CD8-positive, alpha-beta memory T cell (primary cell): ENCODE results near the gene EIF1. TPM values are rescaled to one million over a fixed set of nuclear protein-coding genes. Genes with fewer than 3 reads are reported as not detected.
A peak's percentile ranks its signal among the peaks of the same experiment; 100 is the strongest.
"Not testable (repeated sequence)": the region's sequence is repeated elsewhere in the genome, so short reads cannot be mapped to it uniquely, and the experiment has no call there.

ENCODE experiments used
- CTCF ChIA-PET: fragments of 350-600 bp; sonication (Branson Sonifier 250); formaldehyde crosslinking; loops from one replicate; lab custom pipeline; 2021; ENCODE audit warnings: antibody characterized with exemption; lab: Charles Lee
- POLR2A ChIA-PET: fragments of 350-600 bp; sonication (Branson Sonifier 250); formaldehyde crosslinking; loops from one replicate; lab custom pipeline; 2021; ENCODE audit warnings: antibody characterized with exemption; lab: Charles Lee
- DNase-seq, 5 donors: peaks; one replicate each; pipeline versions ENCODE4 v3.0.0 to v3.0.0-alpha.2; 2020 to 2022; ENCODE audit warnings: mixed read lengths in 1 of 5
- H3K27ac ChIP-seq: one replicate; pipeline ENCODE4 v1.7.0; 2013; ENCODE audit warnings: low read depth, mild to moderate bottlenecking, low read length, moderate library complexity
- H3K27me3 ChIP-seq: 2 replicates; pipeline ENCODE4 v1.7.0; 2013; ENCODE audit warnings: low read length, mild to moderate bottlenecking; ENCODE audit not compliant: insufficient read depth, poor library complexity, severe bottlenecking
- H3K36me3 ChIP-seq: 2 replicates; pipeline ENCODE4 v1.7.0; 2013; ENCODE audit warnings: mild to moderate bottlenecking, low read length, moderate library complexity; ENCODE audit not compliant: insufficient read depth
- H3K4me1 ChIP-seq: 2 replicates; pipeline ENCODE4 v1.7.0; 2013; ENCODE audit warnings: mild to moderate bottlenecking, low read length, moderate library complexity; ENCODE audit not compliant: insufficient read depth
- H3K4me3 ChIP-seq: 2 replicates; pipeline ENCODE4 v1.7.0; 2013; ENCODE audit warnings: mild to moderate bottlenecking, low read length
- H3K9me3 ChIP-seq: 2 replicates; pipeline ENCODE4 v1.7.0; 2013; ENCODE audit warnings: mild to moderate bottlenecking, low read length
- H3K27ac Mint-ChIP-seq, 8 donors: one replicate each; pipeline ENCODE4 v1.8.0; 2020 to 2021; ENCODE audit warnings: mixed read lengths in 8 of 8, mild to moderate bottlenecking in 6 of 8, inconsistent platforms in 3 of 8, moderate library complexity in 3 of 8
- H3K27me3 Mint-ChIP-seq, 2 donors: one replicate each; pipeline ENCODE4 v1.8.0; 2020 to 2021; ENCODE audit warnings: mixed read lengths in 2 of 2, mild to moderate bottlenecking in 1 of 2, moderate library complexity in 1 of 2
- H3K36me3 Mint-ChIP-seq, 3 donors: one replicate each; pipeline ENCODE4 v1.8.0; 2020 to 2021; ENCODE audit warnings: mixed read lengths in 3 of 3, inconsistent platforms in 1 of 3, mild to moderate bottlenecking in 1 of 3
- H3K4me1 Mint-ChIP-seq, 3 donors: one replicate each; pipeline ENCODE4 v1.8.0; 2020 to 2021; ENCODE audit warnings: mixed read lengths in 3 of 3, inconsistent platforms in 1 of 3, mild to moderate bottlenecking in 1 of 3
- H3K4me3 Mint-ChIP-seq, 7 donors: one replicate each; pipeline ENCODE4 v1.8.0; 2020 to 2021; ENCODE audit warnings: mixed read lengths in 7 of 7, mild to moderate bottlenecking in 6 of 7, moderate library complexity in 4 of 7, inconsistent platforms in 2 of 7
- H3K9me3 Mint-ChIP-seq, 5 donors: one replicate each; pipeline ENCODE4 v1.8.0; 2020 to 2022; ENCODE audit warnings: mixed read lengths in 5 of 5, mild to moderate bottlenecking in 3 of 5, moderate library complexity in 2 of 5, inconsistent platforms in 1 of 5
- polyA plus RNA-seq: library from polyadenylated mRNA; unstranded; fragments of 300-500 nt; fragmentation: Illumina TruSeq; gene quantifications from one replicate; pipeline ENCODE4 v1.2.3, GENCODE V29; 2021
- total RNA-seq, 2 experiments: library from RNA; stranded (reverse); gene quantifications; one replicate each; pipeline ENCODE4 v1.2.3, GENCODE V29; 2021

EIF1 gene
- total and polyA plus RNA-seq, 3 experiments from 2014 or later: 1,446 to 1,526 (median 1,504) TPM

DNA sequence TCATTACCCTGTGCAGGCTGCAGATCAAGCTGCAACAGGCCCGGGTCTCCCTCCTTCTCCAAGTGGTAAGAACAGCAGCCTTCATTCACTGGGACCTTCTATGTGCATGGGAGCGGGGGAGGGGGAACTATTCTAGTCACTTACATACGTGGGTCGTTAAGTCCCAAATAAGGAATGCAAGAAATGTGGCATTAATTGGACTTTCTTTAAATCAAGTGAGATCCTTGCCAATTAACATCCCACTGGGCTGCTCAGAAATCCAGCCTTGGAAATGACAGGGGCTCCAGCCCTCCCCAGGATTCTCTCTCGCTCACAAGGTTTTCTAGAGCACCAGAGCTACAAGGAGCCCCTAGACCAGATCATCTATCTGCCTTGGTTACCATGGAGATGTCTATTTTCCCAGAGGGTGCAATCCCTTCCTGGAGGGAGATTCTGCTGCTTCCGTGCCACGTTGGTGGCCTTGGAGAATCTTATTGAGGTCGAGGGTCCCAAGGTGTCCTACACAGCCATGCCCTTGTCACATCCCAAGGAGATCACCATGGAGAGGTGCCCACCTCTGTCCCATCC lies 5.2 kb upstream of the EIF1 start:
- Histone ChIP-seq H3K27me3 (no peaks in the 10 kb centered on the region), H3K36me3 (no peaks in the 10 kb centered on the region), H3K9me3 (no peaks in the 10 kb centered on the region), H3K4me1 (peaks cover 19% of the 10 kb centered on the region), H3K27ac (no peak overlapping the region), H3K4me3 (no peak overlapping the region)
- Mint-ChIP-seq H3K4me3 (no peak overlapping the region), H3K36me3 (peaks cover 0 to 2% (median 0%) of the 10 kb centered on the region in 3 donors), H3K27ac (no peak overlapping the region), H3K4me1 (peaks cover 19 to 27% (median 22%) of the 10 kb centered on the region in 3 donors), H3K9me3 (no peaks in the 10 kb centered on the region), H3K27me3 (peaks cover 0 to 2% of the 10 kb centered on the region in 2 donors)
- DNase-seq: no peak
- CTCF ChIA-PET: interaction anchor here (1.5 to 6.3 kb wide), 2 partner anchors 12 to 21 kb away, joined by 10 to 35 read pairs; no protein-coding TSS in a partner anchor
- POLR2A ChIA-PET: interaction anchor here (1.0 kb wide), 1 partner anchor 9 kb away, joined by 3 read pairs; no protein-coding TSS in a partner anchor

DNA sequence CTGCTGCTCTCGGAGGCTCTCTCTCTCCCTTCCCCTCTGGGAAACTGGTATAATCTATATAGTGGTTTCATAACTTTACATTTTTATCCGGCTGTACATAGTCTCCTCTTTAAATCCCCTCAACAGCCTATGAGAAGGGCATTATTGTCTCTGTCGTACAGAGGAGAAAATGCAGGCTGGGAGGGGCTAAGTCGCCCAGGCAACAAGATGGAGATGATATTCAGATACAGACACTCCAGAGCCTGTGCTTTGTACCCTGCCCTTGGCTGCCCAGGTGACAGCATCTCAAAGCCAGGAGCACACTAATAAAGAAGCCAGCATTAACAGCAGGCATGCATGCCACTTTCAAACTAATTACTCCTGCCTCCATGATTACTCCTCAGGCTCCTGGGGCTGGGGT lies 4.7 kb upstream of the EIF1 start:
- Mint-ChIP-seq H3K4me1 (peaks cover 14 to 26% (median 17%) of the 10 kb centered on the region in 3 donors), H3K27ac (no peak overlapping the region), H3K27me3 (peaks cover 0 to 6% of the 10 kb centered on the region in 2 donors), H3K4me3 (no peak overlapping the region), H3K36me3 (peaks cover 0 to 7% (median 0%) of the 10 kb centered on the region in 3 donors), H3K9me3 (no peaks in the 10 kb centered on the region)
- ChIA-PET POLR2A (no interaction called here), CTCF (interaction anchor here (8.7 kb wide), 1 partner anchor 19 kb away, joined by 129 read pairs; no protein-coding TSS in a partner anchor)
- no peak overlapping the region for H3K27ac ChIP-seq
- H3K9me3 ChIP-seq: no peaks in the 10 kb centered on the region
- no peak overlapping the region for H3K4me3 ChIP-seq
- no peaks in the 10 kb centered on the region for H3K36me3 ChIP-seq
- no peaks in the 10 kb centered on the region for H3K27me3 ChIP-seq
- peaks cover 17% of the 10 kb centered on the region for H3K4me1 ChIP-seq
- DNase-seq: no peak

DNA sequence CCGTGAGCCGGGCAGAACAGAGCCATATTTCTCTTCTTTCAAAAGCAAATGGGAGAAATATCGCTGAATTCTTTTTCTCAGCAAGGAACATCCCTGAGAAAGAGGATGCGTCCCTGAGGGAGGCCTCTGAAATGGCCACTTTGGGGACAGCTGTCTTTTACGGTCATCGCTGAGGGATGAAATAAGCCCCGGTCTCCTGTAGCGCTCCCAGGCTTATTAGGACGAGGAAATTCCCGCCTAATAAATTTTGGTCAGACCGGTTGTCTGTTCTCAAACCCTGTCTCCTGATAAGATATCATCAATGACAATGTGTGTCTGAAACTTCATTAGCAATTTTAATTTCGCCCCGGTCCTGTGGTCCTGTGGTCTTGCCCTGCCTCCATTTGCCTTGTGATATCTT lies 2.9 kb upstream of the EIF1 start:
- Histone ChIP-seq H3K4me1 (peaks cover 23% of the 10 kb centered on the region), H3K36me3 (peaks cover 14% of the 10 kb centered on the region)
- CTCF ChIA-PET: interaction anchor here (2.0 to 8.7 kb wide), 2 partner anchors 10 to 21 kb away, joined by 7 to 129 read pairs; no protein-coding TSS in a partner anchor
- POLR2A ChIA-PET, H3K27ac ChIP-seq, H3K9me3 Mint-ChIP-seq, H3K4me3 Mint-ChIP-seq, DNase-seq, H3K4me3 ChIP-seq, H3K9me3 ChIP-seq, H3K27ac Mint-ChIP-seq, H3K27me3 ChIP-seq: not testable (repeated sequence)
- H3K36me3 Mint-ChIP-seq: peaks cover 5 to 24% (median 10%) of the 10 kb centered on the region in 3 donors
- H3K27me3 Mint-ChIP-seq: peaks cover 0 to 17% of the 10 kb centered on the region in 2 donors
- peaks cover 17 to 29% (median 19%) of the 10 kb centered on the region in 3 donors for H3K4me1 Mint-ChIP-seq

DNA sequence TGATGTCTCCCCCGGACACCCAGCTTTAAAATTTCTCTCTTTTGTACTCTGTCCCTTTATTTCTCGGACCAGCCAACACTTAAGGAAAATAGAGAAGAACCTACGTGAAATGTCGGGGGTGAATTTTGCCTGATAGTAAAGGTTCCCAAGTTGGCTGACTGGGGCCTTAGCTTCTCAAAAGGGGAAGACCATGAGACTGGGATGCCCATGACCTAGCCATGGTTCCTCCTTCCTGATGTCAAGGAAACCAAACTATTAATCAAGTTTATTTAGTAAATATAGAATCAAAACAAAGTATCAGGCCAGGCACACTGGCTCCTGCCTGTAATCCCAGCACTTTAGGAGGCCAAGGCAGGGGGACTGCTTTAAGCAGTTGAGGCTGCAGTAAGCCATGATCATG lies 2.4 kb upstream of the EIF1 start:
- no peak overlapping the region for H3K27ac ChIP-seq
- Mint-ChIP-seq H3K9me3 (no peaks in the 10 kb centered on the region), H3K4me3 (no peak overlapping the region), H3K27me3 (peaks cover 0 to 17% of the 10 kb centered on the region in 2 donors), H3K4me1 (peaks cover 22 to 34% (median 24%) of the 10 kb centered on the region in 3 donors), H3K36me3 (peaks cover 5 to 29% (median 12%) of the 10 kb centered on the region in 3 donors), H3K27ac (peak overlapping the region in 2 of 8 donors; percentile 9 to 72)
- H3K4me1 ChIP-seq: peaks cover 28% of the 10 kb centered on the region
- ChIA-PET CTCF (interaction anchor here (2.0 to 8.7 kb wide), 2 partner anchors 9 to 21 kb away, joined by 7 to 129 read pairs; no protein-coding TSS in a partner anchor), POLR2A (no interaction called here)
- H3K4me3 ChIP-seq: no peak overlapping the region
- H3K27me3 ChIP-seq: no peaks in the 10 kb centered on the region
- DNase-seq: no peak
- peaks cover 20% of the 10 kb centered on the region for H3K36me3 ChIP-seq
- no peaks in the 10 kb centered on the region for H3K9me3 ChIP-seq

DNA sequence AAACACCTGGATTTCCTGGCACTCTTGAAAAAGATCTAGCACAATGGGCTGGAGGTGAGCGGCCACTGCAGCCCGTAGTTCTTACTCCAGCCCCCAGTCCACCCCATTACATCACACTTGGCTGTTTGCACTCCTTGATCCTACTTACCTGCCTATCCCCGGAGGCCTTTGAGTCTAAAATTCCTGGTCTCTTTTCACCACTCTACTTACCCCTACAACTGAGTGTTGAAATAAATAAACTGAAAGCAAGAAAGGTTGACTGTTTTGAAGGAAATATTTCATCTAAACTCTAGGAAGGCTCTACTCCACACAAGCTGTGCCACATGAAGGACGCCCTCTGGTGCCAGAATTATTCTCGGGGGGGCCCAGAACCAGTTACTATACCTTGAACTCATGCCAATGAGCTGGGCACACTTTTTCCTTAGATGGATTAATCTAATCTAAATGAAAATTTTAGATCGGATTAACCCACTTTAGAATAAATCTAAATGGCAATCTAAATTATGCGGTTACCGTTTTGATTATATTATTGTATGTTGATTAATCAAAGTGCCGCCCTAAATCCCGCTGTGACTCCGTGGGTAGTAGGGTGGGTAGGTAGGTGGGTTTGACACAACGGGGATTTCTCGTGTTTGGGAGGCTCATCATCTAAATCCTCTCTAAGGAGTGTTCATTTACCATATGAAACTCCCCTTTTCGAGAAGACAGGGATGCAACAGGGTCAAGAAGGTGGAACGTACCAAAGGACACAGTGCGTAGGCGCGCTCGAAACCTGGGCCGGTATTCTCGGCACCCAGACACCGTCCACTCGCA lies 651 bp upstream of the EIF1 start:
- Histone ChIP-seq H3K27me3 (no peaks in the 10 kb centered on the region), H3K36me3 (peaks cover 36% of the 10 kb centered on the region), H3K27ac (peak overlapping the region; percentile 100), H3K4me1 (peaks cover 31% of the 10 kb centered on the region), H3K4me3 (peak overlapping the region; percentile 71), H3K9me3 (no peaks in the 10 kb centered on the region)
- ChIA-PET CTCF (interaction anchor here (1.0 to 8.7 kb wide), 5 partner anchors 9 to 40 kb away, joined by 5 to 129 read pairs (median 6); no protein-coding TSS in a partner anchor), POLR2A (interaction anchor here (0.6 to 5.5 kb wide), 18 partner anchors 9 to 1673 kb away, joined by 3 to 178 read pairs (median 4); partner anchors contain the start of genes KLHL11 and TMEM106A)
- peak in 3 of 5 donors; percentile 38 to 76 (median 49) for DNase-seq
- H3K27ac Mint-ChIP-seq: peak overlapping the region; percentile 99 to 100 (median 99)
- peaks cover 18 to 47% (median 20%) of the 10 kb centered on the region in 3 donors for H3K36me3 Mint-ChIP-seq
- peaks cover 0 to 15% of the 10 kb centered on the region in 2 donors for H3K27me3 Mint-ChIP-seq
- H3K4me3 Mint-ChIP-seq: peak overlapping the region; percentile 96 to 100 (median 98)
- H3K9me3 Mint-ChIP-seq: no peaks in the 10 kb centered on the region
- H3K4me1 Mint-ChIP-seq: peaks cover 34 to 46% (median 39%) of the 10 kb centered on the region in 3 donors

DNA sequence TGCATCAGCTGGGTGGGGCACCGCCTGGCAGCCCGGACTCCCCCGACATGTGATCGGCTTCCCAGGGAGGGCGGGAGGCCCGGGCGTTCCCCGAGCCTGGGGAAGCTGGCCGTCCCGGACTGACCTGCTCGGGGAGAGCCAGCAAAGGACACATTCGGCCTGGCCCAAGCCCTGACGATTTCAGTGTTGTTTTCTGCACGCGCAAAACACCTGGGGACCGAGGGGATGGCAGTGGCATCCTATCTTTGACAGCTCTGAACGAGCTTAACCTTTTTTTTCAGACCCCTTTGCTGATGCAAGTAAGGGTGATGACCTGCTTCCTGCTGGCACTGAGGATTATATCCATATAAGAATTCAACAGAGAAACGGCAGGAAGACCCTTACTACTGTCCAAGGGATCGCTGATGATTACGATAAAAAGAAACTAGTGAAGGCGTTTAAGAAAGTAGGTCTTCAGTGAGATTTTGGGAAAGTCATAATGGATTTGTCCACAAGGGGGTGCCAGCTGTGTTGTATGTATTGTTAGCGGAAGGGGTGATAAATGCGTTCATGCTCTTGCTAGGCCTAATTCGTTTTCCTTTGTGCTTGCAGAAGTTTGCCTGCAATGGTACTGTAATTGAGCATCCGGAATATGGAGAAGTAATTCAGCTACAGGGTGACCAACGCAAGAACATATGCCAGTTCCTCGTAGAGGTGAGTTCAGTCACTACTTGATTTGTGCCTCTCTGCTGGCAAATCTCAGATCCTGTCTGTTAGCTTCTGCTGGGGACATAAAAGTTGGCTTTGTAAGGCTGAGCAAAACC lies 1.0 kb downstream of the EIF1 start:
- H3K27me3 ChIP-seq: no peaks in the 10 kb centered on the region
- POLR2A ChIA-PET: interaction anchor here (0.5 to 5.5 kb wide), 13 partner anchors 11 to 1470 kb away, joined by 3 to 178 read pairs (median 4); partner anchors contain the start of genes DNAJC7, KLHL11 and WIPF2
- Mint-ChIP-seq H3K27ac (peak overlapping the region; percentile 99 to 100 (median 99)), H3K4me1 (peaks cover 34 to 47% (median 39%) of the 10 kb centered on the region in 3 donors), H3K9me3 (no peaks in the 10 kb centered on the region), H3K4me3 (peak overlapping the region; percentile 96 to 100 (median 98)), H3K27me3 (peaks cover 0 to 17% of the 10 kb centered on the region in 2 donors), H3K36me3 (peaks cover 20 to 62% (median 20%) of the 10 kb centered on the region in 3 donors)
- peak overlapping the region; percentile 94 for H3K4me3 ChIP-seq
- H3K36me3 ChIP-seq: peaks cover 50% of the 10 kb centered on the region
- no peaks in the 10 kb centered on the region for H3K9me3 ChIP-seq
- DNase-seq: peak in 4 of 5 donors; percentile 39 to 65 (median 63)
- CTCF ChIA-PET: interaction anchor here (0.6 to 8.7 kb wide), 6 partner anchors 11 to 122 kb away, joined by 3 to 129 read pairs (median 6); partner anchors contain the start of gene P3H4
- H3K27ac ChIP-seq: peak overlapping the region; percentile 100
- H3K4me1 ChIP-seq: peaks cover 31% of the 10 kb centered on the region

DNA sequence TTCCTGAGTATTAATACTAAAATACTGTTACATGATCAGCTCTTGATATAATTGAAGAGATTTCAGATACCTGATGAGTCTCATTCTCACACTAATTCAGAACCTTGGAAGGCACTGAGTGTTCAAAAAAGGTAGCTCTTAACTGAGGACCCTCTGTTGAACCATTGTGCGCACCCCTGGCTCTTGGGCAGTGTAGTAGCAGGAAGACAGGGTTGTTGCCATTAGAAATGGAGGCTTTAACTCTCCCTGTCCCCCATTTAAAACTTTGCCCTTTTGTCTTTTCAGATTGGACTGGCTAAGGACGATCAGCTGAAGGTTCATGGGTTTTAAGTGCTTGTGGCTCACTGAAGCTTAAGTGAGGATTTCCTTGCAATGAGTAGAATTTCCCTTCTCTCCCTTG lies 1.8 kb downstream of the EIF1 start:
- H3K4me3 Mint-ChIP-seq: peak overlapping the region; percentile 96 to 100 (median 98)
- H3K36me3 Mint-ChIP-seq: peaks cover 20 to 68% (median 20%) of the 10 kb centered on the region in 3 donors
- ChIA-PET CTCF (interaction anchor here (4.7 to 8.7 kb wide), 2 partner anchors 11 to 25 kb away, joined by 74 to 129 read pairs; no protein-coding TSS in a partner anchor), POLR2A (interaction anchor here (1.3 to 5.5 kb wide), 4 partner anchors 12 to 1366 kb away, joined by 3 to 178 read pairs (median 54); partner anchors contain the start of gene ODAD4)
- peak in 1 of 5 donors; percentile 18 for DNase-seq
- no peaks in the 10 kb centered on the region for H3K9me3 Mint-ChIP-seq
- Histone ChIP-seq H3K27ac (peak overlapping the region; percentile 100), H3K27me3 (no peaks in the 10 kb centered on the region), H3K4me3 (peak overlapping the region; percentile 94), H3K9me3 (no peaks in the 10 kb centered on the region), H3K36me3 (peaks cover 54% of the 10 kb centered on the region), H3K4me1 (peaks cover 31% of the 10 kb centered on the region)
- peaks cover 34 to 49% (median 42%) of the 10 kb centered on the region in 3 donors for H3K4me1 Mint-ChIP-seq
- peaks cover 0 to 17% of the 10 kb centered on the region in 2 donors for H3K27me3 Mint-ChIP-seq
- peak overlapping the region; percentile 99 to 100 (median 99) for H3K27ac Mint-ChIP-seq
